Vagina (tissue), 2 donors: ENCODE data around the gene ACYP2.
"Not testable (repeated sequence)": the region's sequence is repeated elsewhere in the genome, so short reads cannot be mapped to it uniquely, and the experiment has no call there.

Experiments
- POLR2A ChIP-seq, 2 donors: fragments of 450-650 bp; IDR thresholded peaks; one replicate each; pipeline ENCODE4 v1.6.1; 2017; ENCODE audit warnings: antibody characterized with exemption in 2 of 2, mild to moderate bottlenecking in 2 of 2, moderate library complexity in 2 of 2
- POLR2AphosphoS5 ChIP-seq, 2 donors: sonication (generic); formaldehyde crosslinking; IDR thresholded peaks; one replicate each; pipeline ENCODE4 v1.9.0; 2017; ENCODE audit warnings: antibody characterized with exemption in 2 of 2, mild to moderate bottlenecking in 2 of 2, low read depth in 1 of 2; ENCODE audit not compliant: insufficient read depth in 1 of 2
- TF ChIP-seq, protein P1 (sequence below), 3 experiments: fragments of 450-650 bp in 2 of 3; fragments of 200-600 bp in 1 of 3; sonication (generic) in 1 of 3; IDR thresholded peaks; one replicate each; pipeline ENCODE4 v1.5.1; 2017 to 2019; ENCODE audit warnings: antibody characterized with exemption in 3 of 3, mild to moderate bottlenecking in 2 of 3, moderate library complexity in 2 of 3

- TF ChIP-seq, protein P1, sequence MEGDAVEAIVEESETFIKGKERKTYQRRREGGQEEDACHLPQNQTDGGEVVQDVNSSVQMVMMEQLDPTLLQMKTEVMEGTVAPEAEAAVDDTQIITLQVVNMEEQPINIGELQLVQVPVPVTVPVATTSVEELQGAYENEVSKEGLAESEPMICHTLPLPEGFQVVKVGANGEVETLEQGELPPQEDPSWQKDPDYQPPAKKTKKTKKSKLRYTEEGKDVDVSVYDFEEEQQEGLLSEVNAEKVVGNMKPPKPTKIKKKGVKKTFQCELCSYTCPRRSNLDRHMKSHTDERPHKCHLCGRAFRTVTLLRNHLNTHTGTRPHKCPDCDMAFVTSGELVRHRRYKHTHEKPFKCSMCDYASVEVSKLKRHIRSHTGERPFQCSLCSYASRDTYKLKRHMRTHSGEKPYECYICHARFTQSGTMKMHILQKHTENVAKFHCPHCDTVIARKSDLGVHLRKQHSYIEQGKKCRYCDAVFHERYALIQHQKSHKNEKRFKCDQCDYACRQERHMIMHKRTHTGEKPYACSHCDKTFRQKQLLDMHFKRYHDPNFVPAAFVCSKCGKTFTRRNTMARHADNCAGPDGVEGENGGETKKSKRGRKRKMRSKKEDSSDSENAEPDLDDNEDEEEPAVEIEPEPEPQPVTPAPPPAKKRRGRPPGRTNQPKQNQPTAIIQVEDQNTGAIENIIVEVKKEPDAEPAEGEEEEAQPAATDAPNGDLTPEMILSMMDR (IDR thresholded peaks at IDR 0.05) = not testable (repeated sequence)
- not testable (repeated sequence) for TF ChIP-seq POLR2A (IDR thresholded peaks at IDR 0.05); POLR2AphosphoS5 (IDR thresholded peaks at IDR 0.05; ENCODE audit: insufficient read depth in 1 of 2, low read depth in 1 of 2)
Measured at GRCh38 chr2:54096141-54096540, 19.3 kb upstream of the ACYP2 start.
